SK-N-MC (cell line): ENCODE data around the gene CPVL.

ENCODE experiments used
- EZH2 ChIP-seq: fragments of 200-600 bp; sonication (generic); IDR thresholded peaks from one replicate; pipeline ENCODE4 v1.6.1; 2017; ENCODE audit warnings: antibody characterized with exemption
- FOXP2 ChIP-seq: optimal IDR thresholded peaks from 2 replicates; pipeline ENCODE3; 2011; ENCODE audit warnings: mild to moderate bottlenecking, moderate library complexity; ENCODE audit not compliant: insufficient read depth; ENCODE audit errors: extremely low read length, control extremely low read depth
- POLR2AphosphoS5 ChIP-seq: IDR thresholded peaks from 2 replicates; pipeline ENCODE4 v1.6.1; 2012; ENCODE audit warnings: mild to moderate bottlenecking, low read depth, low read length, borderline replicate concordance

GRCh38 chr7:29014725-29015124, 131.6 kb downstream of the CPVL start:
- no peak for TF ChIP-seq EZH2
- no peak for TF ChIP-seq POLR2AphosphoS5
- no peak for TF ChIP-seq FOXP2
